Natural killer cell (primary cell): Measurements from ENCODE around the gene FRY. TPM values are rescaled to one million over a fixed set of nuclear protein-coding genes. Genes with fewer than 3 reads are reported as not detected.

Experiments used
- ATAC-seq, 3 donors: fragments of 150-1000 bp in 2 of 3; fragments of 200-7000 bp in 1 of 3; cut with Tn5 transposase; 1 replicate in 1 of 3; 2 replicates in 2 of 3; pipeline ENCODE4 v1.10.0; 2021; ENCODE audit warnings: mild to moderate bottlenecking in 2 of 3, moderate library complexity in 2 of 3
- DNase-seq, 2 donors: peaks; one replicate each; pipeline versions ENCODE4 v3.0.0 to v3.0.0-alpha.2; 2013 to 2021; ENCODE audit warnings: mixed read lengths in 1 of 2
- H3K27ac ChIP-seq: one replicate; pipeline ENCODE4 v1.5.1; 2013; ENCODE audit warnings: mild to moderate bottlenecking, low read length
- H3K27me3 ChIP-seq: one replicate; pipeline ENCODE4 v1.6.1; 2013; ENCODE audit warnings: low read length; ENCODE audit not compliant: control insufficient read depth, insufficient read depth
- H3K36me3 ChIP-seq: one replicate; pipeline ENCODE4 v1.6.1; 2013; ENCODE audit warnings: low read length; ENCODE audit not compliant: control insufficient read depth, insufficient read depth
- H3K4me1 ChIP-seq: one replicate; pipeline ENCODE4 v1.6.1; 2013; ENCODE audit warnings: low read length; ENCODE audit not compliant: control insufficient read depth, insufficient read depth
- H3K4me3 ChIP-seq: one replicate; pipeline ENCODE4 v1.5.1; 2013; ENCODE audit warnings: low read length
- H3K9me3 ChIP-seq: one replicate; pipeline ENCODE4 v1.6.1; 2013; ENCODE audit warnings: low read length; ENCODE audit not compliant: control insufficient read depth, insufficient read depth
- H3K27ac Mint-ChIP-seq, 2 donors: one replicate each; pipeline ENCODE4 v1.8.0; 2022; ENCODE audit warnings: mild to moderate bottlenecking in 2 of 2, mixed read lengths in 2 of 2, moderate library complexity in 1 of 2
- H3K27me3 Mint-ChIP-seq, 2 donors: one replicate each; pipeline ENCODE4 v1.8.0; 2022; ENCODE audit warnings: low read depth in 2 of 2, mixed read lengths in 2 of 2
- H3K36me3 Mint-ChIP-seq: one replicate; pipeline ENCODE4 v1.8.0; 2022; ENCODE audit warnings: mixed read lengths
- H3K4me1 Mint-ChIP-seq, 2 donors: one replicate each; pipeline ENCODE4 v1.8.0; 2022; ENCODE audit warnings: mixed read lengths in 2 of 2
- H3K4me3 Mint-ChIP-seq: one replicate; pipeline ENCODE4 v1.8.0; 2022; ENCODE audit warnings: mild to moderate bottlenecking, moderate library complexity, mixed read lengths
- H3K9me3 Mint-ChIP-seq, 2 donors: one replicate each; pipeline ENCODE4 v1.8.0; 2022; ENCODE audit warnings: mixed read lengths in 2 of 2
- WGBS: methylation state at CpG from one replicate; pipeline ENCODE4 v1.1.7; 2013; ENCODE audit warnings: missing lambda C conversion rate; ENCODE audit not compliant: insufficient coverage; 5-methylcytosine and 5-hydroxymethylcytosine counted together
- intact Hi-C: fragments of 100-400 bp; cut with micrococcal nuclease; formaldehyde crosslinking; loops from one replicate; pipeline ENCODE4 v1.14.2; 2022
- total RNA-seq, 4 donors: library from RNA; stranded (reverse); fragments of 120-200 nt in 1 of 4; gene quantifications; one replicate each; pipeline versions ENCODE4 v1.2.3 to v1.2.4, GENCODE V29; 2013 to 2022
- TF ChIP-seq, protein P1 (sequence below): fragments of 200-600 bp; IDR thresholded peaks from one replicate; pipeline ENCODE4 v1.8.0; 2022; ENCODE audit warnings: antibody characterized with exemption

FRY gene
- total RNA-seq, 3 donors from 2014 or later (not counting 1 experiment from before 2014, with no cell fraction given): 25.1 to 52.1 (median 27.4) TPM

GRCh38 chr13:32228330-32229041 is 196.9 kb downstream of the FRY start:
- Mint-ChIP-seq H3K4me3 (no peak overlapping the region), H3K4me1 (no peaks in the 10 kb centered on the region), H3K27ac (no peak overlapping the region), H3K9me3 (no peaks in the 10 kb centered on the region), H3K36me3 (peaks cover 25% of the 10 kb centered on the region), H3K27me3 (no peaks in the 10 kb centered on the region)
- Histone ChIP-seq H3K27me3 (no peaks in the 10 kb centered on the region), H3K27ac (no peak overlapping the region), H3K36me3 (peaks cover 8% of the 10 kb centered on the region), H3K4me1 (no peaks in the 10 kb centered on the region), H3K4me3 (no peak overlapping the region), H3K9me3 (no peaks in the 10 kb centered on the region)
- DNase-seq: no peak
- WGBS: 88% methylated on average over 5 of the region's 5 CpGs
- ATAC-seq: no peak
- TF ChIP-seq, protein P1, sequence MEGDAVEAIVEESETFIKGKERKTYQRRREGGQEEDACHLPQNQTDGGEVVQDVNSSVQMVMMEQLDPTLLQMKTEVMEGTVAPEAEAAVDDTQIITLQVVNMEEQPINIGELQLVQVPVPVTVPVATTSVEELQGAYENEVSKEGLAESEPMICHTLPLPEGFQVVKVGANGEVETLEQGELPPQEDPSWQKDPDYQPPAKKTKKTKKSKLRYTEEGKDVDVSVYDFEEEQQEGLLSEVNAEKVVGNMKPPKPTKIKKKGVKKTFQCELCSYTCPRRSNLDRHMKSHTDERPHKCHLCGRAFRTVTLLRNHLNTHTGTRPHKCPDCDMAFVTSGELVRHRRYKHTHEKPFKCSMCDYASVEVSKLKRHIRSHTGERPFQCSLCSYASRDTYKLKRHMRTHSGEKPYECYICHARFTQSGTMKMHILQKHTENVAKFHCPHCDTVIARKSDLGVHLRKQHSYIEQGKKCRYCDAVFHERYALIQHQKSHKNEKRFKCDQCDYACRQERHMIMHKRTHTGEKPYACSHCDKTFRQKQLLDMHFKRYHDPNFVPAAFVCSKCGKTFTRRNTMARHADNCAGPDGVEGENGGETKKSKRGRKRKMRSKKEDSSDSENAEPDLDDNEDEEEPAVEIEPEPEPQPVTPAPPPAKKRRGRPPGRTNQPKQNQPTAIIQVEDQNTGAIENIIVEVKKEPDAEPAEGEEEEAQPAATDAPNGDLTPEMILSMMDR: no peak
- intact Hi-C loops: no loop called here

DNA sequence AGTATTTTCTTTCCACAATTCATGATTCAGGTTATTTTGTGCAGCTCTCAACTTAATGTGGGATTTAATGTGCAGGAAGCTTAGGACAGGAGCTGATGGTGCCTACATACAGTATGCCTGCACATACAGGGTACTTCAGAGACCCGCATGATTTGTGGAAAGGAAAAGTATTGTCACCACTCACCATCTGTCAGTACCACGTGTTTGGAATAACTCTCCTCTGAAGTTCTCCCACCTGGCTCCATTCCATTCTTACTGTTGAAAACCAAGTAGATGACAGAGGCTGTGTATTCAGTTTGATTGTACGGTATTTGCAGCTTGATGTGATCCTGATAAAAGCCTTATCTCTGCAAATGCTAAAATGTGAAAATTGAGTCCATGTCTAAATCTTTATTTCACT is 197.9 kb downstream of the FRY start:
- Mint-ChIP-seq H3K27ac (no peak overlapping the region), H3K36me3 (peaks cover 25% of the 10 kb centered on the region), H3K4me1 (no peaks in the 10 kb centered on the region), H3K9me3 (no peaks in the 10 kb centered on the region), H3K4me3 (no peak overlapping the region), H3K27me3 (no peaks in the 10 kb centered on the region)
- no peaks in the 10 kb centered on the region for H3K9me3 ChIP-seq
- ATAC-seq (no peak), DNase-seq (no peak)
- H3K36me3 ChIP-seq: peaks cover 8% of the 10 kb centered on the region
- H3K4me3 ChIP-seq: no peak overlapping the region
- intact Hi-C loops: no loop called here
- H3K27me3 ChIP-seq: no peaks in the 10 kb centered on the region
- H3K27ac ChIP-seq: no peak overlapping the region
- TF ChIP-seq, protein P1: no peak
- WGBS: 100% methylated on average over 1 of the region's 3 CpGs
- no peaks in the 10 kb centered on the region for H3K4me1 ChIP-seq

GRCh38 chr13:32232263-32232662 is 200.7 kb downstream of the FRY start:
- no peak overlapping the region for H3K27ac ChIP-seq
- Mint-ChIP-seq H3K27ac (no peak overlapping the region), H3K27me3 (no peaks in the 10 kb centered on the region), H3K4me1 (no peaks in the 10 kb centered on the region), H3K9me3 (no peaks in the 10 kb centered on the region), H3K4me3 (no peak overlapping the region), H3K36me3 (peaks cover 8% of the 10 kb centered on the region)
- no peaks in the 10 kb centered on the region for H3K27me3 ChIP-seq
- 99% methylated on average over 3 of the region's 3 CpGs for WGBS
- intact Hi-C loops: no loop called here
- no peak for ATAC-seq
- no peaks in the 10 kb centered on the region for H3K9me3 ChIP-seq
- TF ChIP-seq, protein P1: no peak
- H3K36me3 ChIP-seq: no peaks in the 10 kb centered on the region
- no peak overlapping the region for H3K4me3 ChIP-seq
- H3K4me1 ChIP-seq: no peaks in the 10 kb centered on the region
- DNase-seq: no peak

DNA sequence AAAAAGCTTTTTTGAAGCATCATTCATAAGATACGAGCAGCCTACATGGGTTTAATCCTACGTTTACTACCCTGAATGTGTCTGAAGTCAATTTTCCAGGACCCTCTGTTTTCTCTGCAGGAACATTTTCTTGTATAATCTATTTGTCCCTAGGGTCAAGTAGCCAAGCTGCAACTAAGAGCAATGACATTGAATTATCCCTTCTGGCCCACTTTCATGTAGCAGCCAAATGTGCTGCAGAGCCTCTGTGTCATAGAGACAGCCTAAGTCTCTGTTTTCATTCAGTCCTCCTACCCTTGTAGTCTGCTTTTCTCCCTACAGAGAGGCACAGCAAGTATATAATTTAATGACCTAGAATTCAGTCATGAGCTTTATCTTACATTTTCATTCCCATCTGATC is 201.5 kb downstream of the FRY start:
- Histone ChIP-seq H3K36me3 (peaks cover 3% of the 10 kb centered on the region), H3K27ac (no peak overlapping the region), H3K9me3 (no peaks in the 10 kb centered on the region), H3K4me1 (no peaks in the 10 kb centered on the region), H3K4me3 (no peak overlapping the region), H3K27me3 (no peaks in the 10 kb centered on the region)
- no peak overlapping the region for H3K4me3 Mint-ChIP-seq
- DNase-seq: no peak
- WGBS: 93% methylated on average over 2 of the region's 2 CpGs
- H3K36me3 Mint-ChIP-seq: peaks cover 5% of the 10 kb centered on the region
- no peak for ATAC-seq
- H3K27ac Mint-ChIP-seq: no peak overlapping the region
- no peaks in the 10 kb centered on the region for H3K27me3 Mint-ChIP-seq
- no peaks in the 10 kb centered on the region for H3K9me3 Mint-ChIP-seq
- intact Hi-C loops: no loop called here
- H3K4me1 Mint-ChIP-seq: no peaks in the 10 kb centered on the region
- TF ChIP-seq, protein P1: no peak
